GM21447 (cell line): Measurements from ENCODE around the gene CHTF18.
"Not testable (repeated sequence)": the region's sequence is repeated elsewhere in the genome, so short reads cannot be mapped to it uniquely, and the experiment has no call there.

Experiments used
- ATAC-seq: cut with Tn5 transposase; IDR thresholded peaks from one replicate; pipeline ENCODE4 v1.9.1; 2021; ENCODE audit not compliant: unreplicated experiment

Gene CHTF18

GRCh38 chr16:775236-775796 lies 13.1 kb upstream of the CHTF18 start:
- no peak for ATAC-seq

- ATAC-seq: not testable (repeated sequence)
Measured at GRCh38 chr16:776298-776697, 12.1 kb upstream of the CHTF18 start.

- no peak for ATAC-seq
Measured at GRCh38 chr16:776824-777223, 11.6 kb upstream of the CHTF18 start.

- ATAC-seq: no peak
Measured at GRCh38 chr16:777826-778225, 10.6 kb upstream of the CHTF18 start.

- no peak for ATAC-seq
Measured at GRCh38 chr16:778447-778846, 10.0 kb upstream of the CHTF18 start.

GRCh38 chr16:778909-779527 lies 9.4 kb upstream of the CHTF18 start:
- no peak for ATAC-seq

GRCh38 chr16:779561-779960 lies 8.9 kb upstream of the CHTF18 start:
- ATAC-seq: no peak

- no peak for ATAC-seq
Measured at GRCh38 chr16:780296-780695, 8.1 kb upstream of the CHTF18 start.

- ATAC-seq: no peak
Measured at GRCh38 chr16:781346-782010, 6.9 kb upstream of the CHTF18 start.

GRCh38 chr16:782258-782657 lies 6.2 kb upstream of the CHTF18 start:
- ATAC-seq: no peak

GRCh38 chr16:782766-783403 lies 5.5 kb upstream of the CHTF18 start:
- ATAC-seq: no peak

GRCh38 chr16:783404-784161 lies 4.8 kb upstream of the CHTF18 start:
- no peak for ATAC-seq

GRCh38 chr16:784431-784830 lies 4.0 kb upstream of the CHTF18 start:
- no peak for ATAC-seq

GRCh38 chr16:785563-786535 lies 2.6 kb upstream of the CHTF18 start:
- ATAC-seq: no peak

- no peak for ATAC-seq
Measured at GRCh38 chr16:787321-787966, 976 bp upstream of the CHTF18 start.

- ATAC-seq: peak; percentile 15
Measured at GRCh38 chr16:787978-788398, 432 bp upstream of the CHTF18 start, which contains the start of gene RPUSD1. TSS of gene RPUSD1 (minus strand) at chr16:788381. CDS start at chr16:787737, 644 bp downstream.

- ATAC-seq: no peak
Measured at GRCh38 chr16:789191-789850, 901 bp downstream of the CHTF18 start.

GRCh38 chr16:790086-790485 lies 1.7 kb downstream of the CHTF18 start:
- no peak for ATAC-seq

GRCh38 chr16:791131-791530 lies 2.7 kb downstream of the CHTF18 start:
- no peak for ATAC-seq
